Neural progenitor cell (in vitro differentiated cells): ENCODE data around the gene CDH12.

Source experiments
- EZH2 ChIP-seq: fragments of 200-600 bp; sonication (generic); IDR thresholded peaks from 2 replicates; pipeline ENCODE4 v1.6.1; 2017; ENCODE audit warnings: antibody characterized with exemption, mild to moderate bottlenecking, moderate library complexity
- EZH2phosphoT487 ChIP-seq: fragments of 200-600 bp; sonication (generic); IDR thresholded peaks from 2 replicates; pipeline ENCODE4 v1.6.1; 2017; ENCODE audit warnings: antibody characterized with exemption
- TF ChIP-seq, protein P1 (sequence below): fragments of 200-600 bp; sonication (generic); IDR thresholded peaks from 2 replicates; pipeline ENCODE4 v1.5.1; 2017; ENCODE audit warnings: antibody characterized with exemption, mild to moderate bottlenecking

DNA sequence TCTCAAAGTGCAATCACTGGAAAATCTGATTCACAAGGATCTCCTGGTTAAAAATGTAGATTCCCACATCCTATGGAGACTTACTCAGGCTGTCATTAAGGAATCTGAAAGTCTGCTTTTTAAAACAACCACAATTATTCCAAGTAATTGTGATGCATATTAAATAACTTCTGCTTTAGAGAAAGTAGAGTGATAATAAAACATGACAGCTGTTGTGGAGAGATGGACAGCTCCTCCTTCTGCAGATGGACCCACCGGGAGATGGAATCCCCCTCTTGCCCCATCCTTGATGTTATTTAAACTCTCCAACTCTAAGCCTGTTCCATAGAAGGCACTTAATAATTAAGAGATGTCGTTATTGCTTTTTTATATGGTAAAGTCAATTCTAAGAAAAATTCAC is 802.2 kb downstream of the CDH12 start:
- TF ChIP-seq, protein P1, sequence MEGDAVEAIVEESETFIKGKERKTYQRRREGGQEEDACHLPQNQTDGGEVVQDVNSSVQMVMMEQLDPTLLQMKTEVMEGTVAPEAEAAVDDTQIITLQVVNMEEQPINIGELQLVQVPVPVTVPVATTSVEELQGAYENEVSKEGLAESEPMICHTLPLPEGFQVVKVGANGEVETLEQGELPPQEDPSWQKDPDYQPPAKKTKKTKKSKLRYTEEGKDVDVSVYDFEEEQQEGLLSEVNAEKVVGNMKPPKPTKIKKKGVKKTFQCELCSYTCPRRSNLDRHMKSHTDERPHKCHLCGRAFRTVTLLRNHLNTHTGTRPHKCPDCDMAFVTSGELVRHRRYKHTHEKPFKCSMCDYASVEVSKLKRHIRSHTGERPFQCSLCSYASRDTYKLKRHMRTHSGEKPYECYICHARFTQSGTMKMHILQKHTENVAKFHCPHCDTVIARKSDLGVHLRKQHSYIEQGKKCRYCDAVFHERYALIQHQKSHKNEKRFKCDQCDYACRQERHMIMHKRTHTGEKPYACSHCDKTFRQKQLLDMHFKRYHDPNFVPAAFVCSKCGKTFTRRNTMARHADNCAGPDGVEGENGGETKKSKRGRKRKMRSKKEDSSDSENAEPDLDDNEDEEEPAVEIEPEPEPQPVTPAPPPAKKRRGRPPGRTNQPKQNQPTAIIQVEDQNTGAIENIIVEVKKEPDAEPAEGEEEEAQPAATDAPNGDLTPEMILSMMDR, result no peak
- TF ChIP-seq EZH2 (no peak), EZH2phosphoT487 (no peak)
